Hepatocyte (in vitro differentiated cells): ENCODE results near the gene AP5S1.

Experiments
- CTCF ChIP-seq: fragments of 200-600 bp; sonication (generic); IDR thresholded peaks from 2 replicates; pipeline ENCODE4 v1.5.1; 2016; ENCODE audit warnings: antibody characterized with exemption, mild to moderate bottlenecking; ENCODE audit not compliant: poor library complexity
- EZH2 ChIP-seq: fragments of 200-600 bp; sonication (generic); IDR thresholded peaks from 2 replicates; pipeline ENCODE4 v1.6.1; 2016; ENCODE audit warnings: antibody characterized with exemption, mild to moderate bottlenecking, borderline replicate concordance

DNA sequence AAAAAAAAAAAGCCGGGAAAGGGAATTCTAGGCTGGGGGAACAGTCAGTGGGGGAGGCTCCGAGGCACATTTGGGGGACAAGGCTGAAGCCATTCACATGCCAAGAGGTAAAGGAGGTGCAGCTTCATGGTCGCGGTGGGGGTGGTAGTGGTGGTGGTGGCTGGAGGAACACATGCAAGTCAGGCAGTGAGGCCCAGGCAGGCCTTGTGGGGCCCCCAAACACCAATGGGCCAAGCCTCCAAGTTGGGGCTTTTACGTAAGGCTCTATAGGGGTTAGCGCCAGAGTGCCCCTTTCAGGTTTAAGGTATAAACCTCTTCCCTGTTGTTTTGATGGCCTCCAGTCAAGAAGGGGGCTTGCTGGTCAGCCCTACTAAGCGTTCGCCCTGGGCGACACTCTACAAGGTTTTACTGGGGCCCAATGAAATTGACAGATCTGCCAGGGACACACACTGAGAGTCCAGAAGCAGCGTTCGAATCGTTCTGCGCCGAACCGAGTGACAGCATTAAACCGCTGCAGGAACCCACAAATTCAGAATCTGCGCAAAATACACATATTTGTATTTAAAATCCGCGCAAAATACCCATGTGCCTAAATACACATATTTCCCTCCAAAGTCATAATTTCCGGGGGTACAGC lies 818 bp upstream of the AP5S1 start:
- TF ChIP-seq CTCF: no peak
- TF ChIP-seq EZH2: no peak
